ENCODE data around the gene WDR54. TPM values are rescaled to one million over a fixed set of nuclear protein-coding genes. Genes with fewer than 3 reads are reported as not detected.

The WDR54 gene
- 60.2 and 64.7 TPM in 2 replicates for total RNA-seq (2014; rRNA removed; shearing (Covaris generic))

DNA sequence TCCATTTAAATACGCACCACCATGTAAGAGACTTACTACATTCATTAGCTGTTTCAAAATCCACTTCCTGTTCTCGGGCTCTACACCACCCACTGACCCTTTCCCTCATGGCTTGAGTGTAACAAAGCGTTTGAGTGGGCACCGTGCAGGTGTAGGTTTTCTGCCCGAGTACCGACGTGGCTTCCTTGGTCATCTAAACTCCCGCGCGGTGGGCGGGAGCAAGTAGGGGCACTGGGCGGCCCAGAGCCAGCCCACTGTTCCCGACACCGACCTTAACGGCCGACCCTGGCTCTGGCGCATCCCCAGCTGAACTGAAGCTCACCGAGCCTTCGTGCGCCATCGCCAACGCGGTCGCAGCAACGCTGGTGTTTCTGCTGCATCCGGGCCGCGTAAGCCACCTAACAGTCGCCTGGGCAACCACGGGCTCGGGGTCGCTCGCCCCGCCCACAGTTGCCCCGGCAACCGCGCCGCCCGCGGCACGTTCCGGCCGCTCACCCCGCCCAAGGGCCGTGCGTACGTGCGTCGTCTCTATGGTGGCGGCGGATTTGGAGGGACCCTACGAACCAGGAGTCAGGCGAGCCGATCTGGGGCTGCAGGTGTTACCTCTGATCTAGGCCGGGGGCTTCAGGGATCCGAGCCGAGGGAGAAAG lies at the start of gene WDR54, which contains the start of gene C2orf81:
Gene WDR54, plus strand, starts transcription at position 510 of the 650 bp plus-strand sequence. CDS start 424 bp downstream, outside the sequence.
Gene C2orf81, minus strand, starts transcription at position 399 of the 650 bp plus-strand sequence. Its CDS starts 59 bp downstream, at position 340.
- DNase-seq (ENCODE audit: low read depth), result peak; percentile 90

DNA sequence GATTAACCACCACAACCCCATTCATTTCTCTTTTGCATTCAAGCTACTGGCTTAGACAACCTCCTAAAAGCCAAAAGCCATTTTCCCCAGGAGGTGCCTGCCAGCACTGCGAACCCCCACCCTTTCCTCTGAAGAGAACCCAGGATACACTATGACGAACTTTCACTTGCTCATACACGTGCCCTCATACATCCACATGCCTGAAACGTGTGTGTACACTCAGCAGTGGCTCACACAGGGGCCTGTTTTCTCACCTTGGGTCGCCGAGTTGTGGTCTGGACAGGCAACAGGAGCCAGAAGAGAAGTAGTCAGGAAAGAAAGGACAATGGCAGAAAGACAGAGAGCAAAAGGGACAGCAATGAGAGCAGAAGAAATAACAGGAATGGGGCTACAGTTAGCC lies 48.9 kb upstream of the WDR54 start:
- no peak for DNase-seq (ENCODE audit: low read depth)

- DNase-seq (ENCODE audit: low read depth), result no peak
Measured at GRCh38 chr2:74373221-74373676, 48.3 kb upstream of the WDR54 start.

GRCh38 chr2:74373985-74374384 lies 47.5 kb upstream of the WDR54 start:
- no peak for DNase-seq (ENCODE audit: low read depth)

- no peak for DNase-seq (ENCODE audit: low read depth)
Measured at GRCh38 chr2:74374509-74375205, 46.9 kb upstream of the WDR54 start.

- DNase-seq (ENCODE audit: low read depth), result no peak
Measured at GRCh38 chr2:74375838-74376237, 45.7 kb upstream of the WDR54 start.

GRCh38 chr2:74378007-74378406 lies 43.5 kb upstream of the WDR54 start:
- DNase-seq (ENCODE audit: low read depth), result no peak

GRCh38 chr2:74379851-74380789 lies 41.4 kb upstream of the WDR54 start, which contains the start of gene DCTN1:
TSS of gene DCTN1 (minus strand) at chr2:74380311. CDS start at chr2:74380037, 274 bp downstream.
- DNase-seq (ENCODE audit: low read depth), result peak; percentile 22

DNA sequence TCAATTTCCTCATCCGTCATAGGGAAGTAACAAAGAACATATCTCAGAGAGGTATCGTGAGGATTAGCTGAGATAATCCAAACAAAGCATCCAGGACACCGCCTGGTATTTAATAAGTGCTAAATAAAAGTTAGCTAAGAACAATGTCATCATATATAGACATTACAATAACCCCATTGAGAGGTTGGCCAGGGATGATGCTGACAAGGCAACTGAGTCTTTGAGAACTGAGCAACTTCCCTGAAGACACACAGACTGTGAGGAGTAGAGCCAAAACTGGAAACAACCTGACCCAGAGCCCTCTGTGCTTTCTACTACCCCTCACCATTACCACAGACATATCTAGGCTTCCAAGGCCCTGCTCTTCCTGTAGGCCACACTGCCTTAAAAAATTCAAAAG lies 39.8 kb upstream of the WDR54 start:
- DNase-seq (ENCODE audit: low read depth), result no peak

DNA sequence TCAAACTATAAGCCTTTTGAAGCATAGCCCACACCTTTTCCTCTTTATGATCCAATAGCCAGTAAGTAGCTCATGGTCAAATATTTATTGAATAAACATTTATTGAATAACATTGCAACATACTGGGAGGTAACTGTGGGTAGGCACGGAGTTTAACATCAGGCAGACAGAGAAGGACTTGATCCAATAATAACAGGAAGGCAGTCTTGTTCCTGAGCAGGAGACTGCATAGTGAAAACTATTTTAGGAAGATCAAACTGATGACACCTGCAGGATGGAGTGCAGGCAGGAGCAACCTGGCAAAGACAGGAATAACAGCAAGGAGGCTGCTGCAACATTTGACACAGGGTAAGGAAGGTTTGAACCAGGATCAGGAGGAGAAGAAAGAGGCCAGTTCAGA lies 38.3 kb upstream of the WDR54 start:
- DNase-seq (ENCODE audit: low read depth), result no peak

- DNase-seq (ENCODE audit: low read depth), result no peak
Measured at GRCh38 chr2:74384051-74384450, 37.5 kb upstream of the WDR54 start.

GRCh38 chr2:74385396-74385795 lies 36.1 kb upstream of the WDR54 start:
- no peak for DNase-seq (ENCODE audit: low read depth)

DNA sequence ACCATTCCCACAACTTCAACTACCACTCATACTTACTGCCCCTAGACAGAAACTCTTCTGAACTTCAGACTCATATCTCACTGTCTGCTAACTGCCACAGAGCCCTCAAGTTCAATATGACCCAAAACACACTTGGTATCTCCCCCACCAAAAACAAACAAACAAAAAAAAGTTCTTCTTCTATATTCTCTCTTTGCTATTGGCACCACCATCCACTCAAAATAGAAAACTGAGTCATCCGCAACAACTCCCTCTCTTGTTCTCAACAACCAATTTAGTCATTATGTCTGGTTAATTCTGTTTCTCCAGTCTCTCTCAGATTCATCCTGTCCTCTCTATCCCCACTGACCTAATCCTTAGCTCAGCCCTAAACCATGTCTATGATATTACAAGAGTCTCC lies 34.2 kb upstream of the WDR54 start:
- DNase-seq (ENCODE audit: low read depth), result peak; percentile 10

DNA sequence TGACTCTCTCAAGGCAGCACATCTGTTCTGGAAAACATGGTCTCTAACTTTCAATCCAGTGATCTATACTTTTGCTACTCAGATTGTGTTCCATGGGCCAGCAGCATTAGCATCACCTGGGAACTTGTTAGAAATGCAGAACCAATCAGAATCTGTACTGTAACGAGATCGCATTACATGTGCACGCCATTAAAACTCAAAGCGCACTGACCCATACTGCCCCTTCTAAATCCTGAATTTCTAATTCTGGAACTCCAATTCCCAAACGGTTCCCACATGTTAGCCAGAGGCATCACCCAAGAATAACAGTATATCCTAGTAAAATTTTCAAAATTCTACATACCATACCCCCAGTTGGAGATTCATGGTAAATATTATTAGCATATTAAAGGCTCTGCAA lies 30.9 kb upstream of the WDR54 start:
- DNase-seq (ENCODE audit: low read depth), result no peak

- peak; percentile 45 for DNase-seq (ENCODE audit: low read depth)
Measured at GRCh38 chr2:74391209-74391579, 30.3 kb upstream of the WDR54 start.

DNA sequence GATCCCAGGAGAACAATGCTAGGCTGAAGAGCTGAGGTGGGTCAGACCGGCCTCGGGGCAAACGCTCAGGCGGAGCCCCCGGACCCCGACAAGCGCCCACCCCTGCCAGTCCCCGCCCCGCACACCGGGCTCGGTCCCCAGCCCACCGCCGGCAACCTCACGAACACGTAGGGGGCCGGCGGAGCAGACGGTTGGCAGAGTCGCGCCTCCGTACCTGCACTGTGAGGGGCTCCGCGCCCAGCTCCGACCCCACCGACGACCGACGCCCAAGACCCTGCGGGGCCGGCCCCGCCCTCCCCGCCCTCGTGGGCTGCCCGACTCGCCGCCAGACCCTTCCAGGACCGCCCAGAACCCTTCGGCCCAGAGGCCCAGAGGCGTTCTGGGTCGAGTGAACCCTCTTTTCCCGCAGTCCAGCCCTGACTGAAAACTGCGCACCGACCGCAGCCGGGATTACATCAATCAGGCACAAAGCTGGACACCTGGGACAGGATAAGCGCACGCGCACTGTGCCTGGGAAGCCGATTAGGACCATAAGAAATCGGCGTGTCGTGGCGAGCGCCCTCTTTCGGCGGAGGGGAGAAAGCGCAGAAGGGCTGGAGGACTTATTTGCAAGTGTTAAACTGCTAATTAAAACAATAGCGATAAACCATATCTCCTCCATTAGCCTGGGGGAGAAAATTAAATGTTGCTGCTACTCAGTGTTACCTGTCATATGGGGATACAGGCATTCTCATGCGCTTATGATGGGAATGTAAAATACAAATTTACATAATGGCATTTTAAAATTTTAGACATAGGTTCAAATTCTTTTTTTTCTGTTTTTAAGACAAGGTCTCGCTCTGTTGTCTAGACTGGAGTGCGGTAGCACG lies 29.7 kb upstream of the WDR54 start:
- peak; percentile 77 for DNase-seq (ENCODE audit: low read depth)

GRCh38 chr2:74392449-74392743 lies 29.1 kb upstream of the WDR54 start:
- DNase-seq (ENCODE audit: low read depth), result no peak

DNA sequence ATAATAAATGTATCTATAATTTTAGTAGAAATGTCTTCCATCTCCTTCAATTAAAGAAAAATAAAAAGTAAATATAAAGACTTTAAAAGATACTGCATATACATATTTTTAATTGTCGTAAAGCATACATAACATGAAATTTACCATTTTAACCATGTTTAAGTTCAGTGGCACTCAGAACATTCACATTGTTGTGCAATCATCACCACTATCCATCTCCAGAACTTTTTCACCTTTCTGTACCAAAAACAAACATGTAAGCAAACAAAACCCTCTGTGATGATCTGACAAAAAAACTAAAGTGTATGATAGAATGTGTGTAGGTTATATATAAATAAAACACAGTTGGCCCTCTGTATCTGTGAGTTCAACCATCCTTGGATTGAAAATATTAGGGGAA lies 28.0 kb upstream of the WDR54 start:
- DNase-seq (ENCODE audit: low read depth), result no peak

DNA sequence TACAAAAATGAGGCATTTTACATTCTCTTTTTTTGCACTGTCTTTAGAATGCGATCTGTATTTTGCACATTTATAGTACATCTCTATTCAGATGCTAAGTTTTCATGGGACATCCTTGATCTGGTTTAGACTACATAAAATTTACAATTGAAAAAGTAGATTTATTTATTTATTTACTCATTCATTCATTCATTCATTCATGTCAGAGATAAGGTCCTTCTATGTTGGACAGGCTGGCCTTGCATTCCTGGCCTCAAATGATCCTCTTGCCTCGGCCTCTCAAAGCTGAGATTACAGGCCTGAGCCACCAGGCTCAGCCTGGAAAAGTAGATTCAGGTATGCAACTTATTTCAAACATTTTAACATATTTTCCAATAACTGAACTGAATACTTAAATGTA lies 25.4 kb upstream of the WDR54 start:
- no peak for DNase-seq (ENCODE audit: low read depth)

GRCh38 chr2:74399785-74400184 lies 21.7 kb upstream of the WDR54 start:
- peak; percentile 22 for DNase-seq (ENCODE audit: low read depth)

DNA sequence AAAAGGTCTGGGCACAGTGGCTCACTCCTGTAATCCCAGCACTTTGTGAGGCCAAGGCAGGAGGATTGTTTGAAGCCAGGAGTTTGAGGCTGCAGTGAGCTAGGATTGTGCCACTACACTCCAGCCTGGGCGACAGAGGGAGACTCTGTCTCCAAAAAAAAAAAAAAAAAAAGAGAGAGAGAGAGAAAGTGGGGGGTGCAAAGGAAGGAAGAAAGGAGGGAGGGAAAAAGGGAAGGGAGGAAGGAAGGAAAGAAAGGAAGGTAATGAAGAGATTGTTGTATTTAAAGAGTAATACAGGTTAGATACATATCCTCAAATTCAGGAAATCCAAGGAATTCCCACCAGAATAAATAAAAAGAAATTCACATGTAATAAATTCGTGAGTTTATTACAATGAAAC lies 19.6 kb upstream of the WDR54 start:
- DNase-seq (ENCODE audit: low read depth), result no peak

Measured in M059J (cell line).